GM12878 (cell line): ENCODE measurements around the gene FILIP1L. TPM values are rescaled to one million over a fixed set of nuclear protein-coding genes. Genes with fewer than 3 reads are reported as not detected.

Source experiments
- ATAC-seq: fragments of 200-7000 bp; cut with Tn5 transposase; 3 replicates; pipeline ENCODE4 v1.9.1; 2020; ENCODE audit warnings: mild to moderate bottlenecking, moderate library complexity
- BruUV-seq: library from RNA; stranded (reverse); fragments of 400-500 nt; replicated peaks from 2 replicates; lab custom pipeline; 2021; lab: Mats Ljungman, UMichigan
- CTCF ChIA-PET: fragments of 300-600 bp; sonication (Branson Sonifier 250); formaldehyde crosslinking; extraction: SDS; loops from one replicate; lab custom pipeline; 2021; ENCODE audit warnings: inconsistent platforms; lab: Yijun Ruan, JAX
- POLR2A ChIA-PET: fragments of 350-600 bp; formaldehyde crosslinking; extraction: SDS; loops from one replicate; lab custom pipeline; 2021; ENCODE audit warnings: inconsistent platforms; lab: Charles Lee
- RAD21 ChIA-PET: fragments of 300-600 bp; sonication (Branson Sonifier 250); formaldehyde crosslinking; loops from one replicate; lab custom pipeline; 2023; ENCODE audit warnings: antibody characterized with exemption; ENCODE audit not compliant: unreplicated experiment; lab: Charles Lee
- SMC1A ChIA-PET: fragments of 300-600 bp; sonication (Branson Sonifier 250); formaldehyde crosslinking; loops from one replicate; lab custom pipeline; 2023; ENCODE audit not compliant: unreplicated experiment, uncharacterized antibody; lab: Charles Lee
- DNase-seq: peaks from one replicate; pipeline ENCODE4 v3.0.0-alpha.2; 2011; ENCODE audit warnings: low read depth, low spot score
- FAIRE-seq: peaks from 3 replicates; lab custom pipeline; 2011; peaks lifted over from hg19 to GRCh38; lab: Jason Lieb, UNC
- H2AFZ ChIP-seq: 2 replicates; pipeline ENCODE4 v1.6.0; 2011; ENCODE audit warnings: low read depth, low read length, control low read depth; ENCODE audit not compliant: control insufficient read depth
- H3K27ac ChIP-seq: 2 replicates; pipeline ENCODE4 v1.5.1; 2011; ENCODE audit warnings: control low read depth; ENCODE audit not compliant: control insufficient read depth, insufficient read depth
- H3K27me3 ChIP-seq, 2 experiments: replicated peaks in 1 of 2; 2 replicates each; pipeline versions ENCODE4 v1.6.0 to v1.6.1; 2011; ENCODE audit warnings: low read length in 1 of 2; ENCODE audit not compliant: control insufficient read depth in 2 of 2, insufficient read depth in 2 of 2
- H3K36me3 ChIP-seq, 2 experiments: 2 replicates each; pipeline ENCODE4 v1.5.1; 2011; ENCODE audit warnings: low read length in 1 of 2; ENCODE audit not compliant: control insufficient read depth in 2 of 2, insufficient read depth in 2 of 2
- H3K4me1 ChIP-seq: 2 replicates; pipeline ENCODE4 v1.6.1; 2011; ENCODE audit warnings: mild to moderate bottlenecking, low read length, moderate library complexity, mixed read lengths; ENCODE audit not compliant: control insufficient read depth, insufficient read depth
- H3K4me2 ChIP-seq: 2 replicates; pipeline ENCODE4 v1.6.0; 2011; ENCODE audit warnings: control low read depth; ENCODE audit not compliant: control insufficient read depth, insufficient read depth
- H3K4me3 ChIP-seq: fragments of 200-600 bp; sonication (generic); 2 replicates; pipeline ENCODE4 v1.5.1; 2016
- H3K79me2 ChIP-seq: 2 replicates; pipeline ENCODE4 v1.6.0; 2011; ENCODE audit warnings: low read length; ENCODE audit not compliant: control insufficient read depth, insufficient read depth
- H3K9ac ChIP-seq: 2 replicates; pipeline ENCODE4 v1.8.0; 2011; ENCODE audit warnings: low read length, control low read depth, mixed read lengths; ENCODE audit not compliant: control insufficient read depth, insufficient read depth
- H3K9me3 ChIP-seq: replicated peaks from 3 replicates; pipeline ENCODE4 v1.5.1; 2011; ENCODE audit warnings: mild to moderate bottlenecking, low read length; ENCODE audit not compliant: control insufficient read depth, insufficient read depth
- H4K20me1 ChIP-seq: 2 replicates; pipeline ENCODE4 v1.6.0; 2011; ENCODE audit not compliant: control insufficient read depth, insufficient read depth
- BHLHE40 ChIP-seq, 2 experiments: fragments of 450-650 bp in 1 of 2; IDR thresholded peaks; 2 replicates each; pipeline ENCODE4 v1.6.1; 2011 to 2017; ENCODE audit warnings: low read depth in 2 of 2, borderline replicate concordance in 1 of 2, improper control_type of control experiment in 1 of 2, low read length in 1 of 2, mild to moderate bottlenecking in 1 of 2
- BMI1 ChIP-seq: fragments of 450-650 bp; IDR thresholded peaks from 2 replicates; pipeline ENCODE4 v1.6.1; 2016; ENCODE audit warnings: mild to moderate bottlenecking, moderate library complexity, borderline replicate concordance
- CBX3 ChIP-seq: fragments of 200-600 bp; sonication (generic); IDR thresholded peaks from 2 replicates; pipeline ENCODE4 v1.6.1; 2016; ENCODE audit warnings: low read depth, borderline replicate concordance
- CHD4 ChIP-seq: fragments of 200-600 bp; sonication (generic); IDR thresholded peaks from 2 replicates; pipeline ENCODE4 v1.6.1; 2016; ENCODE audit warnings: mild to moderate bottlenecking
- CREM ChIP-seq: IDR thresholded peaks from 2 replicates; pipeline ENCODE4 v1.6.1; 2014; ENCODE audit warnings: antibody characterized with exemption, low read depth
- EED ChIP-seq: sonication (generic); IDR thresholded peaks from 2 replicates; pipeline ENCODE4 v1.6.1; 2016; ENCODE audit warnings: antibody characterized with exemption, low read depth
- ESRRA ChIP-seq: IDR thresholded peaks from 2 replicates; pipeline ENCODE4 v1.6.1; 2012; ENCODE audit warnings: mild to moderate bottlenecking, low read length, improper control_type of control experiment
- FOXM1 ChIP-seq: IDR thresholded peaks from 2 replicates; pipeline ENCODE4 v1.6.1; 2012; ENCODE audit warnings: low read depth, mild to moderate bottlenecking, inconsistent platforms, low read length, moderate library complexity
- HDGF ChIP-seq: fragments of 450-650 bp; IDR thresholded peaks from 2 replicates; pipeline ENCODE4 v1.6.1; 2016; ENCODE audit warnings: antibody characterized with exemption
- JUNB ChIP-seq: IDR thresholded peaks from 2 replicates; pipeline ENCODE4 v1.6.1; 2016; ENCODE audit warnings: antibody characterized with exemption, mild to moderate bottlenecking
- KLF5 ChIP-seq: fragments of 450-650 bp; IDR thresholded peaks from 2 replicates; pipeline ENCODE4 v1.6.1; 2014; ENCODE audit warnings: mild to moderate bottlenecking; ENCODE audit not compliant: partially characterized antibody
- LARP7 ChIP-seq: fragments of 450-650 bp; IDR thresholded peaks from 2 replicates; pipeline ENCODE4 v1.6.1; 2017; ENCODE audit warnings: mild to moderate bottlenecking
- MXI1 ChIP-seq: fragments of 150-350 bp; IDR thresholded peaks from 2 replicates; pipeline ENCODE4 v1.6.1; 2011; ENCODE audit warnings: low read depth, mild to moderate bottlenecking, inconsistent platforms, low read length, improper control_type of control experiment
- NBN ChIP-seq: fragments of 450-650 bp; IDR thresholded peaks from 2 replicates; pipeline ENCODE4 v1.6.1; 2016
- NFIC ChIP-seq: IDR thresholded peaks from 2 replicates; pipeline ENCODE4 v1.6.1; 2012; ENCODE audit warnings: low read depth, mild to moderate bottlenecking, inconsistent platforms, low read length, moderate library complexity
- NR2F1 ChIP-seq: fragments of 450-650 bp; conservative IDR thresholded peaks from 2 replicates; pipeline ENCODE4 v1.6.1; 2017; ENCODE audit warnings: mild to moderate bottlenecking
- POLR2AphosphoS5 ChIP-seq: IDR thresholded peaks from 2 replicates; pipeline ENCODE4 v1.6.1; 2011; ENCODE audit warnings: mild to moderate bottlenecking, low read length, inconsistent platforms
- RBBP5 ChIP-seq: fragments of 200-600 bp; sonication (generic); conservative IDR thresholded peaks from 2 replicates; pipeline ENCODE4 v1.6.1; 2016
- RUNX3 ChIP-seq: IDR thresholded peaks from 2 replicates; pipeline ENCODE4 v1.6.1; 2012; ENCODE audit warnings: low read length, inconsistent platforms
- SIN3A ChIP-seq: IDR thresholded peaks from 2 replicates; pipeline ENCODE4 v1.6.1; 2012; ENCODE audit warnings: low read depth, low read length, improper control_type of control experiment
- SIX5 ChIP-seq: IDR thresholded peaks from 2 replicates; pipeline ENCODE4 v1.6.1; 2011; ENCODE audit warnings: mild to moderate bottlenecking, low read depth, low read length, moderate library complexity; ENCODE audit not compliant: severe bottlenecking
- SMAD1 ChIP-seq: fragments of 450-650 bp; IDR thresholded peaks from 2 replicates; pipeline ENCODE4 v1.6.1; 2018; ENCODE audit warnings: mild to moderate bottlenecking, low read depth; ENCODE audit not compliant: partially characterized antibody
- SMARCA5 ChIP-seq: fragments of 450-650 bp; IDR thresholded peaks from 2 replicates; pipeline ENCODE4 v1.6.1; 2017; ENCODE audit warnings: mild to moderate bottlenecking
- SMC3 ChIP-seq: IDR thresholded peaks from 2 replicates; pipeline ENCODE4 v1.6.1; 2011; ENCODE audit warnings: low read length, improper control_type of control experiment, borderline replicate concordance
- SP1 ChIP-seq: IDR thresholded peaks from one replicate; pipeline ENCODE4 v1.6.1; 2011; ENCODE audit warnings: low read depth, low read length
- TCF12 ChIP-seq: IDR thresholded peaks from 2 replicates; pipeline ENCODE4 v1.6.1; 2011; ENCODE audit warnings: low read depth, mild to moderate bottlenecking, low read length
- YBX1 ChIP-seq: fragments of 450-650 bp; IDR thresholded peaks from 2 replicates; pipeline ENCODE4 v1.6.1; 2016; ENCODE audit warnings: antibody characterized with exemption
- in situ Hi-C: fragments of 300-500 bp; cut with MboI; formaldehyde crosslinking; loops from 9 replicates; pipeline ENCODE4 v1.14.3; 2018; ENCODE audit warnings: mixed read lengths
- intact Hi-C: fragments of 100-400 bp; cut with micrococcal nuclease; formaldehyde crosslinking; loops from one replicate; pipeline ENCODE4 v1.14.2; 2022; ENCODE audit not compliant: unreplicated experiment
- polyA plus RNA-seq, 11 experiments: library from polyadenylated mRNA; depleted of rRNA in 4 of 11; unstranded in 6 of 11; stranded (reverse) in 5 of 11; fragments of >200 nt; fragmentation: Nextera tagmentation in 4 of 11; fragmentation: Illumina TruSeq in 1 of 11; extraction: Ambion mirVana in 4 of 11; extraction: Trizol in 1 of 11; gene quantifications; 1 replicate in 1 of 11; 2 replicates in 10 of 11; pipeline versions ENCODE4 v1.2.1 to v1.2.3, GENCODE V29; 2011 to 2016; ENCODE audit warnings: inconsistent platforms in 2 of 11, missing spikeins in 2 of 11, low read depth in 1 of 11
- total RNA-seq, 4 experiments: library from RNA; depleted of rRNA in 3 of 4; stranded (reverse); fragments of >200 nt in 3 of 4; fragmentation: Illumina TruSeq in 1 of 4; extraction: Trizol in 1 of 4; gene quantifications; 2 replicates each; pipeline versions ENCODE4 v1.2.1 to v1.2.3, GENCODE V29; 2013 to 2021
- TF ChIP-seq, protein P1 (sequence below): IDR thresholded peaks from 2 replicates; pipeline ENCODE4 v1.6.1; 2012; ENCODE audit warnings: low read length, inconsistent platforms
- TF ChIP-seq, protein P2 (sequence below): IDR thresholded peaks from 2 replicates; pipeline ENCODE4 v1.6.1; 2012; ENCODE audit warnings: low read depth, low read length, improper control_type of control experiment

FILIP1L gene
- total and polyA plus RNA-seq, 10 of the 15 experiments (the other 5 are each of a cell fraction or from before 2014, with no cell fraction given) = 0.24 to 6.1 (median 3.5) TPM

GRCh38 chr3:99872923-99873254, 241.4 kb downstream of the FILIP1L start:
- no peak overlapping the region for H3K4me2 ChIP-seq
- in situ Hi-C loops (no loop called here), intact Hi-C loops (loop anchor here (2.0 kb wide), 1 partner anchor 174 kb away; no protein-coding TSS in a partner anchor)
- no peaks in the 10 kb centered on the region for H3K27me3 ChIP-seq
- H3K4me3 ChIP-seq = 0 out of 2 replicates have a peak overlapping the region, but pooled peaks have one; percentile 38
- peaks cover 21% of the 10 kb centered on the region for H3K79me2 ChIP-seq
- peak overlapping the region; percentile 17; the same call in 1 of the 2 replicates for H3K27ac ChIP-seq
- RAD21 ChIA-PET = interaction anchor here (0.9 to 1.4 kb wide), 2 partner anchors 29 to 64 kb away, joined by 3 to 4 read pairs; no protein-coding TSS in a partner anchor
- ATAC-seq (peak; percentile 78), DNase-seq (peak; percentile 50), FAIRE-seq (peak; percentile 86)
- BruUV-seq = no TSS peak
- no peaks in the 10 kb centered on the region for H3K36me3 ChIP-seq
- no peaks in the 10 kb centered on the region for H3K9me3 ChIP-seq
- CTCF ChIA-PET = interaction anchor here (0.6 to 1.6 kb wide), 3 partner anchors 9 to 36 kb away, joined by 3 read pairs; no protein-coding TSS in a partner anchor
- no peak overlapping the region for H3K9ac ChIP-seq
- SMC1A ChIA-PET = interaction anchor here (0.6 to 1.5 kb wide), 3 partner anchors 22 to 1118 kb away, joined by 4 read pairs; no protein-coding TSS in a partner anchor
- H3K4me1 ChIP-seq = peaks cover 26% of the 10 kb centered on the region
- no peaks in the 10 kb centered on the region for H4K20me1 ChIP-seq
- POLR2A ChIA-PET = interaction anchor here (1.5 kb wide), 1 partner anchor 22 kb away, joined by 3 read pairs; no protein-coding TSS in a partner anchor
- no peak overlapping the region for H2AFZ ChIP-seq
- TF ChIP-seq NFIC (peak; percentile 96), BHLHE40 (IDR thresholded peaks at IDR 0.05; ENCODE audit: borderline replicate concordance in 1 of 2, low read depth in 2 of 2, low read length in 1 of 2) (peak; percentile 67 to 75), LARP7 (no peak), EED (peak; percentile 79), CREM (peak; percentile 84), CHD4 (no peak), TCF12 (no peak), KLF5 (no peak), SIX5 (no peak), NBN (no peak), FOXM1 (peak; percentile 90), SMC3 (no peak), YBX1 (no peak), CBX3 (no peak), POLR2AphosphoS5 (no peak), SMARCA5 (no peak), RUNX3 (peak; percentile 98), SIN3A (no peak), SMAD1 (no peak), HDGF (no peak), JUNB (peak; percentile 100), SP1 (no peak), RBBP5 (no peak), NR2F1 (0 out of 2 replicates have a peak, but pooled peaks have one; percentile 27), MXI1 (no peak), BMI1 (peak; percentile 61), ESRRA (no peak)
- TF ChIP-seq, protein P1, sequence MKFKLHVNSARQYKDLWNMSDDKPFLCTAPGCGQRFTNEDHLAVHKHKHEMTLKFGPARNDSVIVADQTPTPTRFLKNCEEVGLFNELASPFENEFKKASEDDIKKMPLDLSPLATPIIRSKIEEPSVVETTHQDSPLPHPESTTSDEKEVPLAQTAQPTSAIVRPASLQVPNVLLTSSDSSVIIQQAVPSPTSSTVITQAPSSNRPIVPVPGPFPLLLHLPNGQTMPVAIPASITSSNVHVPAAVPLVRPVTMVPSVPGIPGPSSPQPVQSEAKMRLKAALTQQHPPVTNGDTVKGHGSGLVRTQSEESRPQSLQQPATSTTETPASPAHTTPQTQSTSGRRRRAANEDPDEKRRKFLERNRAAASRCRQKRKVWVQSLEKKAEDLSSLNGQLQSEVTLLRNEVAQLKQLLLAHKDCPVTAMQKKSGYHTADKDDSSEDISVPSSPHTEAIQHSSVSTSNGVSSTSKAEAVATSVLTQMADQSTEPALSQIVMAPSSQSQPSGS = peak; percentile 91
- TF ChIP-seq, protein P2, sequence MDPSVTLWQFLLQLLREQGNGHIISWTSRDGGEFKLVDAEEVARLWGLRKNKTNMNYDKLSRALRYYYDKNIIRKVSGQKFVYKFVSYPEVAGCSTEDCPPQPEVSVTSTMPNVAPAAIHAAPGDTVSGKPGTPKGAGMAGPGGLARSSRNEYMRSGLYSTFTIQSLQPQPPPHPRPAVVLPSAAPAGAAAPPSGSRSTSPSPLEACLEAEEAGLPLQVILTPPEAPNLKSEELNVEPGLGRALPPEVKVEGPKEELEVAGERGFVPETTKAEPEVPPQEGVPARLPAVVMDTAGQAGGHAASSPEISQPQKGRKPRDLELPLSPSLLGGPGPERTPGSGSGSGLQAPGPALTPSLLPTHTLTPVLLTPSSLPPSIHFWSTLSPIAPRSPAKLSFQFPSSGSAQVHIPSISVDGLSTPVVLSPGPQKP = no peak
